Ectodermal cell (in vitro differentiated cells): ENCODE data around the gene SYP.
"Not testable (repeated sequence)": the region's sequence is repeated elsewhere in the genome, so short reads cannot be mapped to it uniquely, and the experiment has no call there.

Experiments used
- H3K27ac ChIP-seq: 2 replicates; pipeline ENCODE4 v1.7.0; 2013; ENCODE audit warnings: mild to moderate bottlenecking, low read depth, low read length; ENCODE audit not compliant: insufficient read depth, poor library complexity, severe bottlenecking
- H3K27me3 ChIP-seq: 2 replicates; pipeline ENCODE4 v1.7.0; 2013; ENCODE audit warnings: mild to moderate bottlenecking, low read length; ENCODE audit not compliant: insufficient read depth, control insufficient read depth, poor library complexity, severe bottlenecking
- H3K36me3 ChIP-seq: one replicate; pipeline ENCODE4 v1.7.0; 2013; ENCODE audit warnings: low read length; ENCODE audit not compliant: control insufficient read depth, insufficient read depth
- H3K4me1 ChIP-seq: one replicate; pipeline ENCODE4 v1.7.0; 2013; ENCODE audit warnings: low read length; ENCODE audit not compliant: control insufficient read depth, insufficient read depth
- H3K4me3 ChIP-seq: 2 replicates; pipeline ENCODE4 v1.7.0; 2013; ENCODE audit warnings: low read depth, low read length, control low read depth; ENCODE audit not compliant: insufficient read depth
- H3K9me3 ChIP-seq: 2 replicates; pipeline ENCODE4 v1.7.0; 2013; ENCODE audit warnings: mild to moderate bottlenecking, low read length, moderate library complexity; ENCODE audit not compliant: control insufficient read depth
- WGBS, 2 experiments: methylation state at CpG; one replicate each; pipeline ENCODE4 v1.1.7; 2013; ENCODE audit warnings: missing lambda C conversion rate in 2 of 2; 5-methylcytosine and 5-hydroxymethylcytosine counted together

The SYP gene

GRCh38 chrX:49173544-49173943 lies 26.4 kb downstream of the SYP start:
- WGBS, 2 experiments = 91 to 98% methylated on average over 8 of the region's 8 CpGs
- peaks cover 37% of the 10 kb centered on the region for H3K27me3 ChIP-seq
- not testable (repeated sequence) for H3K36me3 ChIP-seq, H3K4me1 ChIP-seq, H3K27ac ChIP-seq, H3K9me3 ChIP-seq, H3K4me3 ChIP-seq

GRCh38 chrX:49172280-49172780 lies 27.7 kb downstream of the SYP start:
- H3K27me3 ChIP-seq = peaks cover 43% of the 10 kb centered on the region
- H3K4me1 ChIP-seq = no peaks in the 10 kb centered on the region
- H3K36me3 ChIP-seq = no peaks in the 10 kb centered on the region
- no peak overlapping the region for H3K27ac ChIP-seq
- WGBS, 2 experiments = 8 to 15% methylated on average over 37 of the region's 37 CpGs
- peak overlapping the region; percentile 22 for H3K4me3 ChIP-seq
- H3K9me3 ChIP-seq = no peaks in the 10 kb centered on the region

GRCh38 chrX:49171752-49172279 lies 28.2 kb downstream of the SYP start, which contains the start of gene PLP2:
Gene PLP2, plus strand, starts transcription at chrX:49171898. Its CDS starts 103 bp downstream, at chrX:49172001.
- 2 to 3% methylated on average over 46 of the region's 46 CpGs for WGBS, 2 experiments
- Histone ChIP-seq H3K9me3 (no peaks in the 10 kb centered on the region), H3K27me3 (peaks cover 48% of the 10 kb centered on the region), H3K4me3 (peak within 1 kb of the TSS; percentile 22), H3K36me3 (no peaks in the 10 kb centered on the region), H3K27ac (no peak within 1 kb of the TSS), H3K4me1 (no peaks in the 10 kb centered on the region)

GRCh38 chrX:49167740-49168108 lies 32.3 kb downstream of the SYP start:
- Histone ChIP-seq H3K36me3 (no peaks in the 10 kb centered on the region), H3K27me3 (peaks cover 72% of the 10 kb centered on the region), H3K27ac (no peak overlapping the region), H3K9me3 (no peaks in the 10 kb centered on the region), H3K4me3 (no peak overlapping the region), H3K4me1 (no peaks in the 10 kb centered on the region)
- 57 to 87% methylated on average over 2 to 3 of the region's 3 CpGs for WGBS, 2 experiments

- Histone ChIP-seq H3K27ac (no peak overlapping the region), H3K4me1 (no peaks in the 10 kb centered on the region), H3K9me3 (no peaks in the 10 kb centered on the region), H3K27me3 (peaks cover 72% of the 10 kb centered on the region), H3K4me3 (peak overlapping the region; percentile 7), H3K36me3 (no peaks in the 10 kb centered on the region)
- 12% methylated on average over 33 to 35 of the region's 35 CpGs for WGBS, 2 experiments
These were observed 32.9 kb downstream of the SYP start for GRCh38 chrX:49166914-49167739.

- no peaks in the 10 kb centered on the region for H3K36me3 ChIP-seq
- no peaks in the 10 kb centered on the region for H3K4me1 ChIP-seq
- H3K4me3 ChIP-seq = peak overlapping the region; percentile 7
- H3K27ac ChIP-seq = no peak overlapping the region
- H3K27me3 ChIP-seq = peaks cover 64% of the 10 kb centered on the region
- WGBS, 2 experiments = 8 to 9% methylated on average over 61 of the region's 61 CpGs
- no peaks in the 10 kb centered on the region for H3K9me3 ChIP-seq
These were observed 33.8 kb downstream of the SYP start for GRCh38 chrX:49165901-49166881.

- Histone ChIP-seq H3K27me3 (peaks cover 51% of the 10 kb centered on the region), H3K4me1 (no peaks in the 10 kb centered on the region), H3K4me3 (no peak overlapping the region), H3K9me3 (no peaks in the 10 kb centered on the region), H3K36me3 (no peaks in the 10 kb centered on the region), H3K27ac (no peak overlapping the region)
- 94 to 95% methylated on average over 31 of the region's 31 CpGs for WGBS, 2 experiments
These were observed 35.2 kb downstream of the SYP start for GRCh38 chrX:49164589-49165360.

GRCh38 chrX:49163555-49164419 lies 36.2 kb downstream of the SYP start:
- peak overlapping the region; percentile 13 for H3K4me3 ChIP-seq
- H3K4me1 ChIP-seq = no peaks in the 10 kb centered on the region
- H3K36me3 ChIP-seq = no peaks in the 10 kb centered on the region
- H3K27me3 ChIP-seq = peaks cover 50% of the 10 kb centered on the region
- no peaks in the 10 kb centered on the region for H3K9me3 ChIP-seq
- WGBS, 2 experiments = 4% methylated on average over 69 of the region's 69 CpGs
- peak overlapping the region; percentile 81 for H3K27ac ChIP-seq

GRCh38 chrX:49162620-49163019 lies 37.4 kb downstream of the SYP start, which contains the start of gene MAGIX:
Gene MAGIX, plus strand, starts transcription at chrX:49162758. Its CDS starts 132 bp downstream, at chrX:49162890.
- WGBS, 2 experiments = 30 to 37% methylated on average over 24 to 28 of the region's 28 CpGs
- H3K36me3 ChIP-seq = no peaks in the 10 kb centered on the region
- H3K27ac ChIP-seq = no peak within 1 kb of the TSS
- H3K4me1 ChIP-seq = no peaks in the 10 kb centered on the region
- peak within 1 kb of the TSS; percentile 6 for H3K4me3 ChIP-seq
- peaks cover 47% of the 10 kb centered on the region for H3K27me3 ChIP-seq
- H3K9me3 ChIP-seq = no peaks in the 10 kb centered on the region
